T-cell (primary cell): Measurements from ENCODE around the gene SLC1A4. TPM values are rescaled to one million over a fixed set of nuclear protein-coding genes. Genes with fewer than 3 reads are reported as not detected.
A peak's percentile ranks its signal among the peaks of the same experiment; 100 is the strongest.

Experiments
- ATAC-seq, 4 experiments: fragments of 200-7000 bp in 3 of 4; fragments of 150-1000 bp in 1 of 4; cut with Tn5 transposase; replicated peaks in 1 of 4; 1 replicate in 3 of 4; 2 replicates in 1 of 4; pipeline ENCODE4 v1.10.0; 2021; ENCODE audit warnings: moderate library complexity in 3 of 4, mild to moderate bottlenecking in 2 of 4, moderate number of reproducible peaks in 1 of 4
- CTCF ChIA-PET, 2 donors: fragments of 300-600 bp; sonication (Branson Sonifier 250); formaldehyde crosslinking; loops; one replicate each; lab custom pipeline; 2022; ENCODE audit warnings: antibody characterized with exemption in 2 of 2; lab: Charles Lee
- POLR2A ChIA-PET, 2 donors: fragments of 300-600 bp; sonication (Branson Sonifier 250); formaldehyde crosslinking; loops; one replicate each; lab custom pipeline; 2022; ENCODE audit warnings: antibody characterized with exemption in 2 of 2; lab: Charles Lee
- DNase-seq, 35 experiments: peaks; one replicate each; pipeline versions ENCODE4 v3.0.0 to v3.0.0-alpha.2; 2013 to 2023
- H3K27ac ChIP-seq: one replicate; pipeline ENCODE4 v1.5.1; 2013; ENCODE audit warnings: low read length
- H3K27me3 ChIP-seq, 2 experiments: replicated peaks in 1 of 2; 1 replicate in 1 of 2; 2 replicates in 1 of 2; pipeline versions ENCODE4 v1.6.1 to v1.7.0; 2013; ENCODE audit warnings: low read length in 1 of 2, mixed read lengths in 1 of 2; ENCODE audit not compliant: control insufficient read depth in 2 of 2, insufficient read depth in 2 of 2; ENCODE audit errors: extremely low read depth in 1 of 2
- H3K36me3 ChIP-seq, 2 donors: 1 replicate in 1 of 2; 2 replicates in 1 of 2; pipeline versions ENCODE4 v1.6.1 to v1.7.0; 2013; ENCODE audit warnings: low read length in 1 of 2; ENCODE audit not compliant: control insufficient read depth in 2 of 2, insufficient read depth in 1 of 2; ENCODE audit errors: extremely low read depth in 1 of 2
- H3K4me1 ChIP-seq, 2 experiments: 1 replicate in 1 of 2; 2 replicates in 1 of 2; pipeline versions ENCODE4 v1.6.1 to v1.7.0; 2013; ENCODE audit warnings: low read length in 2 of 2, mixed read lengths in 1 of 2; ENCODE audit not compliant: insufficient read depth in 2 of 2, control insufficient read depth in 1 of 2; ENCODE audit errors: extremely low read depth in 1 of 2
- H3K4me3 ChIP-seq, 2 donors: 1 replicate in 1 of 2; 2 replicates in 1 of 2; pipeline versions ENCODE4 v1.5.1 to v1.7.0; 2013; ENCODE audit warnings: mild to moderate bottlenecking in 2 of 2, low read length in 1 of 2, moderate library complexity in 1 of 2; ENCODE audit not compliant: control insufficient read depth in 1 of 2; ENCODE audit errors: extremely low read depth in 1 of 2
- H3K9me3 ChIP-seq: 2 replicates; pipeline ENCODE4 v1.7.0; 2013
- H3K27ac Mint-ChIP-seq, 2 donors: one replicate each; pipeline ENCODE4 v1.8.0; 2020 to 2021; ENCODE audit warnings: mild to moderate bottlenecking in 2 of 2, mixed read lengths in 2 of 2
- H3K27me3 Mint-ChIP-seq, 2 donors: one replicate each; pipeline ENCODE4 v1.8.0; 2021 to 2022; ENCODE audit warnings: mixed read lengths in 2 of 2
- H3K36me3 Mint-ChIP-seq: one replicate; pipeline ENCODE4 v1.8.0; 2021; ENCODE audit warnings: mixed read lengths
- H3K4me1 Mint-ChIP-seq, 3 donors: one replicate each; pipeline ENCODE4 v1.8.0; 2020 to 2022; ENCODE audit warnings: mixed read lengths in 3 of 3, mild to moderate bottlenecking in 1 of 3
- H3K4me3 Mint-ChIP-seq, 3 donors: one replicate each; pipeline ENCODE4 v1.8.0; 2020 to 2022; ENCODE audit warnings: mild to moderate bottlenecking in 3 of 3, mixed read lengths in 3 of 3, moderate library complexity in 3 of 3
- H3K9me3 Mint-ChIP-seq, 3 donors: one replicate each; pipeline ENCODE4 v1.8.0; 2020 to 2022; ENCODE audit warnings: mixed read lengths in 3 of 3
- WGBS: methylation state at CpG from one replicate; pipeline ENCODE4 v1.1.5; 2013; ENCODE audit warnings: missing lambda C conversion rate; ENCODE audit not compliant: insufficient coverage; 5-methylcytosine and 5-hydroxymethylcytosine counted together
- total RNA-seq, 35 experiments: library from RNA in 6 of 35; stranded (reverse) in 6 of 35; fragments of 120-200 nt in 1 of 35; gene quantifications; one replicate each; pipeline versions ENCODE4 v1.2.1 to v1.2.4 and lab custom pipeline; 2013 to 2026

SLC1A4 gene
- total RNA-seq, 5 donors from 2014 or later (not counting 1 experiment from before 2014, with no cell fraction given): 1.9 to 13.8 (median 9.8) TPM

DNA sequence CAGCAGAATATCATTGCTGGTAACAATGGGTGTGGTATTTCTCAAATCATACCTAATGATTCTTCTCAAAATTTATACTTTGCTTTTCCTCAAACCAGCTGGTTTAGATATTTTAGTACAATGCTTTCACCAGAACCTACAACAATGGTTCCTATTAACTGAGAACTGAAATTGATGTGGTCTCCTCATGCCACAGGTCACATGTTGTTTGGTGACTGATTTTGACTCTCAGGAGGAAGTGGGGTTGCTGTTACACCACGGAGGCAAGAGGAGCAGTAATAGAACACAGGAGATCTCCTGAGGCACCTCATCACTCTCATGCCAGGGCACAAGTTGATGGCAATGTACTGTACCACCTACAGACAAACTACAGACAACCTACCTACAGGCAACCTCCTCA, 64.0 kb downstream of the SLC1A4 start:
- ChIA-PET CTCF (interaction anchor here in 1 of 2 donors (0.9 to 1.3 kb wide), 2 partner anchors 11 to 81 kb away, joined by 3 to 6 read pairs; no protein-coding TSS in a partner anchor), POLR2A (no interaction called here)
- peaks cover 45 to 54% (median 47%) of the 10 kb centered on the region in 3 donors for H3K4me1 Mint-ChIP-seq
- H3K36me3 Mint-ChIP-seq: peaks cover 11% of the 10 kb centered on the region
- H3K27me3 ChIP-seq: no peaks in the 10 kb centered on the region
- peaks cover 0 to 4% (median 0%) of the 10 kb centered on the region in 3 donors for H3K9me3 Mint-ChIP-seq
- H3K27ac ChIP-seq: peak overlapping the region; percentile 24
- H3K27ac Mint-ChIP-seq: peak overlapping the region; percentile 80 to 86
- WGBS: no CpG with 5 or more reads among the region's 1 CpG
- no peaks in the 10 kb centered on the region for H3K27me3 Mint-ChIP-seq
- DNase-seq (peak in 23 of 35 experiments; percentile 18 to 61 (median 31)), ATAC-seq (peak in 2 of 4 experiments; percentile 6 to 11)
- no peak overlapping the region for H3K4me3 ChIP-seq
- H3K4me3 Mint-ChIP-seq: peak overlapping the region; percentile 25 to 58 (median 43)
- H3K4me1 ChIP-seq: peaks cover 20 to 47% of the 10 kb centered on the region in 2 experiments
- H3K9me3 ChIP-seq: no peaks in the 10 kb centered on the region
- no peaks in the 10 kb centered on the region for H3K36me3 ChIP-seq

DNA sequence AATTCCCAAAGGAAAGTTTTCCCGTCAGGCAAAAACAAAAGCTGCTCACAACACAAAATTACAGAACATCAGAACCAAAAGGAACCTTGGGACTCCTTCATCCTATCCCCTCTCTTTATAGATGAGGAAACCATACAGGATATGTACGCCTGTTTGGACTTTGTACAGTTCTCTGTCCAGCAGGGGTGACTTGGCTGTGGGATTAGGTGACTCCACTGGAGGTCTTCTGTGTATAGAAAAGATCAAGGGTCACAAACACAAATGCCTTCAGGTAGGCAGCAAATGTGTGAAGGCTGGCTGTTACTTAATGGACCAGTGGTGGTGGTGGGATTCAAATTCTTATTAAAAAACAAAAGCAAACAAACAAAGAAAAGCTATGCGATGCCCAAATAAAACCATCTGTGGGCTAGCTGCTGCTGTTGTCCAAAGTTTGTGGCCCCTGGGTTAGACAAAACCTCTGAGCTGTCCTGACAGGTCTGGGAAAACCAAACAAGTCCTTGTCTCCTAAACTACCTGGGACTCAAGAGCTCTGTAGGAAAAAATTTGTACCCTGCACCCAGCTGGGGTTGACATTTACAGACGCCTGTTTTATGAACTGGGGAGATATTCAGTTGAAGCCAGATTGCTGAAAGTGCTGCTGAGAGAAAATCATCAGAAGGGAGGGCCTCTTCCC, 65.7 kb downstream of the SLC1A4 start:
- Mint-ChIP-seq H3K4me3 (peak overlapping the region; percentile 95 to 97 (median 96)), H3K4me1 (peaks cover 60 to 71% (median 61%) of the 10 kb centered on the region in 3 donors), H3K36me3 (peaks cover 7% of the 10 kb centered on the region), H3K9me3 (no peaks in the 10 kb centered on the region), H3K27ac (peak overlapping the region; percentile 92 to 94), H3K27me3 (no peaks in the 10 kb centered on the region)
- Histone ChIP-seq H3K9me3 (no peaks in the 10 kb centered on the region), H3K4me1 (peaks cover 20 to 54% of the 10 kb centered on the region in 2 experiments), H3K4me3 (peak overlapping the region in 1 of 2 donors; percentile 52), H3K36me3 (no peaks in the 10 kb centered on the region), H3K27me3 (no peaks in the 10 kb centered on the region), H3K27ac (no peak overlapping the region)
- WGBS: 40% methylated on average over 1 of the region's 4 CpGs
- POLR2A ChIA-PET: interaction anchor here (0.6 to 1.6 kb wide), 10 partner anchors 10 to 202 kb away, joined by 3 to 12 read pairs (median 5); partner anchors contain the start of genes ACTR2 (in 1 of the 2) and RAB1A (in 1 of the 2)
- CTCF ChIA-PET: interaction anchor here (0.5 to 3.8 kb wide), 10 partner anchors 8 to 448 kb away, joined by 3 to 34 read pairs (median 6); partner anchors contain the start of gene RAB1A (in 1 of the 2)
- DNase-seq: no peak
- no peak for ATAC-seq

DNA sequence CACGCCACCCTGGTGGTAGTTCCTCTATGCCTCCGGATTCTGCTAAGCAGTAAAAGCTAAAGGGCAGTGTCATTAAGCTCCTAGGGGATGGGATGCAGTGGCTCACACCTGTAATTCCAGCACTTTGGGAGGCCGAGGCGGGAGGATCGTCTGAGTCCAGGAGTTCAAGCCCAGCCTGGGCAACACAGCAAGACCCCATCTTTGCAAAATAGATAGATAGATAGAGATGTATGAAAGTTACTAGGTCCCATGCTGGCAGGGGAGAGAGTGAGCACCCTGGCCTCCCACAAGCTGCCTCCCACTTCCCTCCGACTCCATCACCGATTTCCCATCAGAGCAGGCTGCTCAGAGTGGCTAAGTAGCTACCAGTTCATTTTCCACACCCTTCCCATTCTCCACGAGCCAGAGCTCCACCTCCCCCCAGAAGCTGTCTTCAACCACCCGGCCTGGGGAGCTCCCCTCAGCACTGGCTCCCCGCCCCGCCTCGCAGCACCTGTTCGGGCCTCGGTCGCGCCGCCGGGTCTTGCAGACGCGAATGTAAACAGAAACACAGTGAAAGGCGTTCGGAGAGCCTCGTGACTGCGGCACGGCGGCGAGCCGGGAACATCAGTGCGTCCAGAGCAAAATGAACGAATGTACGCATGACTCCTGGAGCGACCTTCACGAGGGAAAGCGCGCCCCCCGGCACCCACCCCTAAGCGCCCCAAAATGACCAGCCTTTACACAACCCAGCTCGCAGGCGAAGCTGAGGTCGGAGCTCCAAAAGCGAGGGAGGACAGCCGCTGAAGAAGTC, 66.4 kb downstream of the SLC1A4 start:
- POLR2A ChIA-PET: interaction anchor here (0.6 to 1.6 kb wide), 15 partner anchors 21 to 1183 kb away, joined by 3 to 12 read pairs (median 4); partner anchors contain the start of genes ACTR2 (in 1 of the 2) and RAB1A (in 1 of the 2)
- CTCF ChIA-PET: interaction anchor here (0.6 to 3.8 kb wide), 17 partner anchors 9 to 532 kb away, joined by 3 to 34 read pairs (median 4); partner anchors contain the start of genes ACTR2 (in 1 of the 2), AFTPH (in 1 of the 2) and RAB1A (in 1 of the 2)
- Histone ChIP-seq H3K4me3 (peak overlapping the region; percentile 52 to 86), H3K4me1 (peaks cover 20 to 54% of the 10 kb centered on the region in 2 experiments), H3K27ac (peak overlapping the region; percentile 62), H3K36me3 (no peaks in the 10 kb centered on the region), H3K27me3 (no peaks in the 10 kb centered on the region), H3K9me3 (no peaks in the 10 kb centered on the region)
- Mint-ChIP-seq H3K9me3 (no peaks in the 10 kb centered on the region), H3K36me3 (peaks cover 7% of the 10 kb centered on the region), H3K27me3 (no peaks in the 10 kb centered on the region), H3K4me1 (peaks cover 65 to 71% (median 66%) of the 10 kb centered on the region in 3 donors), H3K27ac (peak overlapping the region; percentile 92 to 94), H3K4me3 (peak overlapping the region; percentile 95 to 97 (median 96))
- WGBS: 2% methylated on average over 36 of the region's 42 CpGs
- DNase-seq (peak in 29 of 35 experiments; percentile 46 to 78 (median 62)), ATAC-seq (peak; percentile 42 to 48 (median 46))

DNA sequence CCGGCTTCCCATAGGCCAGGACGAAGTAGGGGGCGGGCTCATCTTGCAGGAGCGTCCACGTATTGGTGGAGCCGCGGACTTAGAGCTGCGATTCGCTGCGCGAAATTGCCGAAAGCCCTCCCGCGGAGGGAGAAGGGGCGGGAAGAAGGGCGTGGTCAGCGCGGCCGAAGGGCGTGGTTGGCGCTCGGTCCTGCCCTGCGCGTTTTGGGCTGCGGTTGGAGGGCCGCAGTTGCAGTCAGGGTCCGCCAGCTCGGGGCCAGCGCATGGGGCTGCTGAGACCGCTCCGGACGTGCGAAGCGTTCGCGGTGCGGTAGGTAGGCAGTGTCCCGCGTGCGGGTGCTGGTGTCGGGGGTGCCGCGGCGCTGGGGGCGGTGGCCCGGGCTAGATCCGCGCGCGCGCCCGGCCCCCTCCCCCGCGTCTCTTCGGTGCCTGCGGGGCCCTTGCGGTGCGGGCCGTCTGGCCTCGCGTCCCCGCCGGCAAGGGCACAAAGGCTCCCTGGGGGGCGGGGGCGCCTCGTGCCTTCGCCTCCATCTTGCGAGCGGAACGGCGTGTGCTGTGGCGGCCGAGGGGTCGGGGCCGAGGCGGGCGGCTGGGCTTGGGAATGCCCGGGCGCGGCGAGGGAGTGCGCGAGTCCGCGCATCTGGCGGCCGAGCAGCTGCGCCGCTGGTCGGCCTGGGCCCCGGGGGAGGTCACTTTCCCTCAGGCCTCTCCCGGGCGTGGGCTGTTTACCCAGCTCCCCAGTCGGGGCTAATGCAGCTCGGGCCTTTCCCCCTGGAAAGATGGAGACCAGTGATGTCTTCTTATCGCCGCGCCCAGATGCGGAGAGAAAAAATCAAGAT, 67.2 kb downstream of the SLC1A4 start, which contains the start of gene CEP68:
Gene CEP68 (plus strand): TSS at position 202 of the 839 bp plus-strand sequence. CDS start 13,029 bp downstream, outside the sequence.
- H3K27me3 Mint-ChIP-seq: no peaks in the 10 kb centered on the region
- DNase-seq (peak; percentile 90 to 97 (median 94)), ATAC-seq (peak; percentile 90 to 93 (median 90))
- H3K27ac Mint-ChIP-seq: peak within 1 kb of the TSS; percentile 92 to 94
- peak within 1 kb of the TSS; percentile 95 to 97 (median 96) for H3K4me3 Mint-ChIP-seq
- Histone ChIP-seq H3K27me3 (no peaks in the 10 kb centered on the region), H3K27ac (peak within 1 kb of the TSS; percentile 63), H3K36me3 (no peaks in the 10 kb centered on the region), H3K4me3 (peak within 1 kb of the TSS; percentile 52 to 86), H3K9me3 (no peaks in the 10 kb centered on the region), H3K4me1 (peaks cover 20 to 59% of the 10 kb centered on the region in 2 experiments)
- peaks cover 4% of the 10 kb centered on the region for H3K36me3 Mint-ChIP-seq
- CTCF ChIA-PET: interaction anchor here (0.6 to 3.8 kb wide), 17 partner anchors 8 to 533 kb away, joined by 3 to 34 read pairs (median 4); partner anchors contain the start of genes ACTR2 (in 1 of the 2), AFTPH (in 1 of the 2) and RAB1A (in 1 of the 2)
- WGBS: under 1% methylated on average over 97 of the region's 99 CpGs
- POLR2A ChIA-PET: interaction anchor here (0.5 to 1.6 kb wide), 14 partner anchors 25 to 1074 kb away, joined by 3 to 12 read pairs (median 3); partner anchors contain the start of genes RAB1A (in 2 of the 2), ACTR2 (in 1 of the 2) and SERTAD2 (in 1 of the 2)
- peaks cover 70 to 74% (median 72%) of the 10 kb centered on the region in 3 donors for H3K4me1 Mint-ChIP-seq
- no peaks in the 10 kb centered on the region for H3K9me3 Mint-ChIP-seq

DNA sequence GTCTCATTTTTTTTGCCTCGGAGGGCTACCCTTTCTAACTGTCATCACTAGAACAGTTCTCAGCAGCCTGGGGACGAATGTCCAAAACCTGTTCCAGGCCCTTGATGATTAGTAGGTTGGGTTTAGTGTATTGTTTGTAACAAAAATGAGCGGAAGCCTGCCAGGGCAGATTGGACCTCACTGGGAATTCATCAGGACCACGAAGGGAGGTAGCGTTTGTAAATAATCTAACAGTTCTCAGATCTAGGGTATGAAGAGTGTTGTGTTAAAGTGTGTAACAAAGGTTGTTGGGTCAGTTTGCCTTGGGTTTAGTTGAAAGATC, 67.8 kb downstream of the SLC1A4 start:
- H3K4me1 ChIP-seq: peaks cover 20 to 60% of the 10 kb centered on the region in 2 experiments
- peak in 2 of 35 experiments; percentile 22 to 40 for DNase-seq
- 7% methylated on average over 2 of the region's 5 CpGs for WGBS
- Mint-ChIP-seq H3K4me1 (peaks cover 73 to 77% (median 76%) of the 10 kb centered on the region in 3 donors), H3K27me3 (no peaks in the 10 kb centered on the region), H3K36me3 (peaks cover 4% of the 10 kb centered on the region), H3K4me3 (peak overlapping the region; percentile 88 to 97 (median 91)), H3K9me3 (no peaks in the 10 kb centered on the region), H3K27ac (peak overlapping the region; percentile 88 to 94)
- ChIA-PET CTCF (interaction anchor here in 1 of 2 donors (3.8 kb wide), 1 partner anchor 72 kb away, joined by 34 read pairs; the partner anchor contains the start of gene RAB1A), POLR2A (interaction anchor here in 1 of 2 donors (1.5 kb wide), 1 partner anchor 63 kb away, joined by 6 read pairs; no protein-coding TSS in a partner anchor)
- H3K9me3 ChIP-seq: no peaks in the 10 kb centered on the region
- H3K27ac ChIP-seq: peak overlapping the region; percentile 63
- no peak for ATAC-seq
- no peaks in the 10 kb centered on the region for H3K27me3 ChIP-seq
- peak overlapping the region; percentile 52 to 86 for H3K4me3 ChIP-seq
- no peaks in the 10 kb centered on the region for H3K36me3 ChIP-seq
